Astrocyte of the spinal cord (primary cell): ENCODE data around the gene PPM1H.

Source experiments
- DNase-seq: peaks from one replicate; pipeline ENCODE4 v3.0.0; 2011; ENCODE audit warnings: low read depth, low spot score
- H3K4me3 ChIP-seq: 2 replicates; pipeline ENCODE4 v1.5.1; 2011; ENCODE audit warnings: low read depth, mild to moderate bottlenecking, low read length, moderate library complexity
- in situ Hi-C: cut with HindIII; loops from 2 replicates; pipeline ENCODE4 v1.10.0; 2017; ENCODE audit warnings: low sequenced_read_pairs
- TF ChIP-seq, protein P1 (sequence below): IDR thresholded peaks from 2 replicates; pipeline ENCODE4 v1.5.1; 2012; ENCODE audit warnings: low read depth, mild to moderate bottlenecking, low read length, inconsistent platforms

Gene PPM1H

DNA sequence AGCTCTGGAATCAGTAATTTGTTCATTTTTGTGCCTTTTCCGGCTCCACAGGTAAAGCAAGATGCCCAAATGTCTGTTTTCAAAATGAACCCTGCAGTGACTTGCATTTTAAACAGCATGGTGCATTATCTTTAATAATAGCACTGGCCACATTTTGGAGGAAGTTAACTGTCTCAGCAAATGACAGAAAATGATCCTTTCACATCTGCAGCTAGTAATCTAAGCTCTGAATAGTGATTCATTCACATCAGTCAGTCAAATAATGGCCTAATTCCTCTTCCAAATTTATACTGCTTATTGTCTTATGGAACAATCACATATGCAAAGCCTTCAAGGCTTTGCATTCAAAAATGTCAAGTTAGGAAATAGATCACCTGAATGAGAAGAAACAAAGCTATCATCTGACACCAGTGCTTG is 75.6 kb downstream of the PPM1H start:
- in situ Hi-C loops = no loop called here
- no peak overlapping the region for H3K4me3 ChIP-seq
- TF ChIP-seq, protein P1, sequence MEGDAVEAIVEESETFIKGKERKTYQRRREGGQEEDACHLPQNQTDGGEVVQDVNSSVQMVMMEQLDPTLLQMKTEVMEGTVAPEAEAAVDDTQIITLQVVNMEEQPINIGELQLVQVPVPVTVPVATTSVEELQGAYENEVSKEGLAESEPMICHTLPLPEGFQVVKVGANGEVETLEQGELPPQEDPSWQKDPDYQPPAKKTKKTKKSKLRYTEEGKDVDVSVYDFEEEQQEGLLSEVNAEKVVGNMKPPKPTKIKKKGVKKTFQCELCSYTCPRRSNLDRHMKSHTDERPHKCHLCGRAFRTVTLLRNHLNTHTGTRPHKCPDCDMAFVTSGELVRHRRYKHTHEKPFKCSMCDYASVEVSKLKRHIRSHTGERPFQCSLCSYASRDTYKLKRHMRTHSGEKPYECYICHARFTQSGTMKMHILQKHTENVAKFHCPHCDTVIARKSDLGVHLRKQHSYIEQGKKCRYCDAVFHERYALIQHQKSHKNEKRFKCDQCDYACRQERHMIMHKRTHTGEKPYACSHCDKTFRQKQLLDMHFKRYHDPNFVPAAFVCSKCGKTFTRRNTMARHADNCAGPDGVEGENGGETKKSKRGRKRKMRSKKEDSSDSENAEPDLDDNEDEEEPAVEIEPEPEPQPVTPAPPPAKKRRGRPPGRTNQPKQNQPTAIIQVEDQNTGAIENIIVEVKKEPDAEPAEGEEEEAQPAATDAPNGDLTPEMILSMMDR = no peak
- DNase-seq = no peak

DNA sequence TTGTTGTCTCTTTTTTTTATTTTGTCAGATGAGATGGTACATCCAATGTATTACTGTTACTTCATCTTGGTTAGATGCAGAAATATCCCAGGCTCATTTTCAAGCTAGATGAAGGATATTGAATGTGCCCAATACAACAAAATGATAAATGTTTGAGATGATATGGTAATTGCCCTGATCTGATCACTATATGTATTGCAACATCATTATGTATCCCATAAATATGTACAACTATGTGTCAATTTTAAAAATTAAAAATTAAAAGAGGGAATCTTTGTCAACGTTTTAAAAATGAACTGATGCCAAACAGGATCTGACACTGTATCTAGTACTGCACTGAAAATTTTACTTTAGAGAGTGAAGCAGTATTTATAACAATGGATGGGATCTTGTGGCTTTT is 78.5 kb downstream of the PPM1H start:
- in situ Hi-C loops = no loop called here
- DNase-seq = no peak
- no peak overlapping the region for H3K4me3 ChIP-seq
- TF ChIP-seq, protein P1 = no peak

DNA sequence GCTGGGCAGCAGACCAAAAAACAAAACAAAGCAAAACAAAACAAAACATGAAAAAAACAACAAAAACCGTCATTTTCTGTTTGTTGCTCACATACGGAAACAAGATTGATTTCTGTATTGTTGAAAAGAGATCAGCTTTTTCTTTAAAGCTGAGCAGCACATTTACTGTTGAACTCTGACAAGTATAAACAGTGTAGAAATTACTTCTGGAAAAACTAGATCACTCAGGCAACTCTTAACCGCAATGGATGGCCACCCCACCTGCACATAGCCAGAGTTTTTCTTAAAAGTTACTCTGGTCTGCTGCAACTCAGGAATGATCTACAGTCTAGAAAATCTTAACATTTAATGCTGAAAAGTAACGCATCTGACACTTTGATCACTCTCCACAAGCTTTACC is 80.9 kb downstream of the PPM1H start:
- no peak for DNase-seq
- TF ChIP-seq, protein P1 = no peak
- in situ Hi-C loops = no loop called here
- no peak overlapping the region for H3K4me3 ChIP-seq

DNA sequence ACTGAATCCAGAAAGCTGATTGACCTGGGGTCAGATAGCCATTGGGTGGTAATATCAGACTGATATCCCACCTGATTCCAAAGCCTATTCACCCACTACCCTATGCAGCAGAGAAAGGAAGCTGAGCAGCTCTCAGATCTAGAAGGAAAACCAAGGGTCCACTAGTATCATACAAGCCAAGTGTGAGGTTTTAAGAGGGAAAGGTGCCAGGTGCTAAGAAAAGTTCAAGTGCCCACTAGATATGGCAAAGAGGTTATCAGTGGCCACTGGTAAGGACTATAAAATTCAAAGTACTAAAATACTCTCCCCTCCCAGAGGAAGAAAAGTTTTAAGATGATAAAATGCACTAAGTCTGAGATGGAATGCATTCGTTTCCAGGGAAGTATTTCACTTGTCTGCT is 85.6 kb downstream of the PPM1H start:
- no peak for DNase-seq
- in situ Hi-C loops = no loop called here

DNA sequence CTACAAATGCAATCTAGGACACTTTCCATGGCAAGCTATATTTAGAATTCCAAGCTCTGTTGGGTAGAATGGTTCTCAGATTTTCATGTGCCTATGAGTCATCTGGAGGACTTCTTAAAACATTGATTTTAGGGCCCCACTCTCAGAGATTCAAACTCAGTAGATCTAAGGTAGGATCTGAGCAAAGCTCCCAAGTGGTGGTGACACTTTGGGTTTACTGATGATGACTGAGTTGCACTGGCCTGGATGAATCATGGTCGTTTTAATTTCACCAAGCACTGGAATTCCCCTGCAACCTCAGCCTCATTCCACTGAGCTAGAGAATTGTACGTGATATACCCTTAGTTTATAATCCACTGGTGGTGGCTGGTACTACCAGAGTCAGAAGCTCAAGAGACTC is 86.5 kb downstream of the PPM1H start:
- in situ Hi-C loops = no loop called here
- H3K4me3 ChIP-seq = no peak overlapping the region
- DNase-seq = peak; percentile 72
- TF ChIP-seq, protein P1 = no peak

More for the DNA sequence above, 85.6 kb downstream of the PPM1H start:
- no peak overlapping the region for H3K4me3 ChIP-seq
- TF ChIP-seq, protein P1 = no peak

DNA sequence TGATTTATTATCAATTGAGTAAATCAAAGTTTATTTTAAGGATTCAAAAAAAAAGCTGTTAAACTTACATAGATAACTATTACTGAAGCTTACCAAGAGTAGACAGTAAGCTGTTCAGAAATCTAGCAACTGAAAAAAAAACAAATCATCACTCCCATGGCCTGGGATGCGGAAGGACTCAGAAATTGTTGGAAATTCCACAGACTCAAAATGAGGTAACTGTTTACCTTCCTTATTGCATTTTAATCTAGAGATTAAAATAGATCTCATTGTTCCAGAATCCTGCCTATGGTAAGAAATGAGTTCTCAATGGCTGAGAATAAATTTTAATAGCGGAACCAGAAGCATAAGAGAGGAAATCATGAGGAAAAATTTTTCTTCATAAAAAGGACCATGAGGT is 87.2 kb downstream of the PPM1H start:
- DNase-seq = peak; percentile 14
- in situ Hi-C loops = no loop called here
- TF ChIP-seq, protein P1 = no peak
- no peak overlapping the region for H3K4me3 ChIP-seq

DNA sequence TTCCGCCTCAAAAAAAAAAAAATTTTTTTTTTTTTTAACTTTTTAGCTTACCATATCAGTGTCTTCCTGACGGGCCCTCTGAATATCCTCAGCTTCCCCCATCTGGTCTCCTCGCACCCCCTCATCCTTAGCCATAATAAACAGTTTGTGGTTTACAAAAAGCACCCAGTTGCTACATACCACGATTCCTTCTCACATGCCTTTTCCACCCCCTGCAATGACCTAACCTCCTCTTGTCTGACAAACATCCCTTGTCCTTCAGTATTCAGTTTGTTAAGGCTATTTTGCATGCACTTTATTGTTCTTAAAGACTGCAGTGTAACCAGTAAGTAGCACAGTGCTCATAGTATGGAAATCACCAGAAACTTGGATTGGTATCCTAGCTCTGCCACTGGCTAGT is 88.5 kb downstream of the PPM1H start:
- TF ChIP-seq, protein P1 = no peak
- in situ Hi-C loops = no loop called here
- peak; percentile 67 for DNase-seq
- no peak overlapping the region for H3K4me3 ChIP-seq
